ENCODE measurements around the gene ZNF564.
"Not testable (repeated sequence)": the region's sequence is repeated elsewhere in the genome, so short reads cannot be mapped to it uniquely, and the experiment has no call there.

ZNF564 gene

DNA sequence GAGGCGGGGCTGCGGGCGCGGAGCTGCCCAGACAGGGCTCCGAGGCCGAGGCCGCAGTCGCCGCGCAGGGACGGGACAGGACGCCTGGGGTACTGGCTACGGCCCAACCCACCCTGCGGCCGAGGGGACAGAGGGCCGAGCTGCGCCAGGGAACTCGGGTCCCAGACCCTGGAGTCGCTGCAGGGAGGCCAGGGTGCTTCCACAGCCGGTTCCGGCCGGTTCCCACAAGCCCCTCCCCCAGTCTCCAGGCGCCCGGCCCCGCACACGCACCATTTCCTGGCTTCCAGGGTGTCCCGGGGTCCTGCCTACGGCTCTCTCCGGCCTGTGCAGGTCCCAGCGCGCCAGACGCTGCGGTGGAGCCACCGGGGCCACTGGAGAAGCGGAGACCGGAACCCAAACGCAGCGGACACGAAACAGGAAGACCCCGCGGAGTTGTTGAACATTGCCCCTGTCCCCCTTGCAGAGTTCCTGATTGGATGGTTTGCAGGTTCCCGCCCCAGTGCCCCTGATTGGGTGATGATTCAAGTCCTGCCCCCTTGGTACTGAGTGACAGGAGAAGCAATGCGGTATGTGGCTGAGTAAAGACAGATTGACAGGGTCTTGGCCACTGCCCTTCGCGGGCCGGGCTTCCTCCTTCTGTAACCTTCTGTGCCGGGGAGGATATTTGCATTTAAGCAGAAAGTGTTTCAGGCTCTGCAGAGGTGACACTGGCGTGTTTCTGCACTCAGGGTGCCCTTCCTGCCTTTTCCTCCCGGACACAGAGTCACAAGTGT is at the start of gene ZNF564:
ZNF564 (minus strand) TSS at position 423 of the 773 bp plus-strand sequence; CDS start at position 273, 150 bp downstream.
- DNase-seq (ENCODE audit: low spot score) = peak; percentile 98

DNA sequence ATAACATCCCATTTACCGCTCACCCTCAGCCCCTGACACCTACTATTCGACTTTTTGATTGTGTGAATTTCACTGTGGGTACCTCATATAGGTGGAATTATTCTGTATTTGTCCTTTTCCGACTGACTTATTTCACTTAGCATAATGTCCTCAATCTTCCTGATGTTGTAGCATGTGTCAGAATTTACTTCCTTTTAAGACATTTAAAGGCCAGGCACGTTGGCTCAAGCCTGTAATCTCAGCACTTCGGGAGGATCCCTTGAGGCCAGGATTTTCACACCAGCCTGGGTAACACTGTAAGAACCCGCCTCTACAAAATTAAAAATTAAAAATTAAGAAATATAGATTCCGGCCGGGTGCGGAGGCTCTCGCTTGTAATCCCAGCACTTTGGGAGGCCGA is 46.3 kb upstream of the ZNF564 start:
- DNase-seq (ENCODE audit: low spot score) = no peak

DNA sequence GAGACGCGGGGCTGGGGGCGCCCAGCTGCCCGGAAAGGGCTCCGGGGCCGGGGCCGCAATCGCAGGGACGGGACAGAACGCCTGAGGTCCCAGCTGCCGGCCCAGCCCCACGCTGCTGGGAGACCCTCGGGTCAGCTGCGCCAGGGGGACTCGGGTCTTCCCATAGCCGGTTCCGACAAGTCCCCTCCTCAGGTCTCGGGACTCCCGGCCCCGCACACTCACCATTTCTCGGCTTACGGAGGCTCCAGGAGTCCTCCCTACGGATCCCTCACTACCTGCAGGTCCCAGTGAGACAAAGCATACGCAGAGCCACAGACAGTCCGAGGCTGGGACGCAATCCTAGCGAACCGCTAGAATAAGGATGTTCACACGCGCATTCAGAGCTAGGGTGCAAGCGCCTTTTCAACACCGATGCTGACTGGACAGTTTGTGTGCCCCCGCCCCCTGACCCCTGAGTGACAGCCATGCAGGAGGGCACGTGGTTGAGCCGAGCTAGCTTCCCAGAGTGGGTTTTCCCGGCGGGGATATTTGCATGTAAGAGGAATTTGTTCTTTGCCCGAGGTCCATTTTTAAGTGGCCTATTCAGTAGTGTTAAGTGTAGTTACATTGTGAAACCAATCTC is 45.8 kb upstream of the ZNF564 start:
- DNase-seq (ENCODE audit: low spot score) = no peak

- DNase-seq (ENCODE audit: low spot score) = no peak
These were observed 45.2 kb upstream of the ZNF564 start for GRCh38 chr19:12596485-12596884.

- DNase-seq (ENCODE audit: low spot score) = no peak
These were observed 29.8 kb upstream of the ZNF564 start for GRCh38 chr19:12581100-12581499.

DNA sequence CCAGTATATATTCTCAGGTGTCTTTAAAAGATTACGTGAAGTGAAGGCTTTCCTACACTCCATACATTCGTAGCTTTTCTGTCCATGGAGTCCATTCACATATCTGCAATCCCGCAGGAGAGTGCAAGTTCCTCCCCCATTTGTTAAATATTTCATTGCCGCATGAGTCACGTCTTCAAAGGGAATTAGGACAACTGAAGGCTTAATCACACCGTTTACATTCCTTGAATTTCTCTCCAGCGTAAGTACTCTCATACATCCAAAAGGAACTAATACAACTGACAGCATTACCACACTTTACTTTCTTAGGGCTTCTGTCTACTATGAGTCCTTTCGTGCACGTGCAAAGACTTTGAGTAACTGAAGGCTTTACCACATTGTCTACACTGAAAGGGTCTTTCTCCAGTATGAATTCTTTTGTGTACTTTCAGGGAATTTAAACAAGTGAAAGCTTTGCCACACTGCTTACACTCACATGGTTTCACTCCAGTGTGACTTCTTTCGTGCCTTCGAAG is 29.0 kb upstream of the ZNF564 start:
- DNase-seq (ENCODE audit: low spot score) = peak; percentile 23

GRCh38 chr19:12578641-12579040 is 27.4 kb upstream of the ZNF564 start:
- DNase-seq (ENCODE audit: low spot score) = no peak

GRCh38 chr19:12574036-12574435 is 22.8 kb upstream of the ZNF564 start:
- no peak for DNase-seq (ENCODE audit: low spot score)

DNA sequence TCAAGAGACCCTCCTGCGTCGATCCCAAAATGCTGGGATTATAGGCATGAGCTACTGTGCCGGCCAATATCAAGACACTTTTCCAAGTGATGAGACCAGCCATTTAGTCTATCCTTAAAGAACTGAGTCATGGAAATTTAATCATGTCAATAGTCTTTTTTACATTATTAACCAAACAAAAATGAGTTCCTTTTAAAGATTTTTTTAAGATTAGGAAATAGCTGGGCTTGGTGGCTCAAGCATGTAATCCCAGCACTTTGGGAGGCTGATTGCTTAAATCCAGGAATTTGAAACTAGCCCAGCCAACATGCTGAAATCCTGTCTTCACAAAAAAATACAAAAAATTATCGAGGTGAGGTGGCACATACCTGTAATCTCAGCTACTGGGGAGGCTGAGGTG is 16.7 kb upstream of the ZNF564 start:
- DNase-seq (ENCODE audit: low spot score) = no peak

GRCh38 chr19:12566380-12566779 is 15.1 kb upstream of the ZNF564 start:
- not testable (repeated sequence) for DNase-seq (ENCODE audit: low spot score)

DNA sequence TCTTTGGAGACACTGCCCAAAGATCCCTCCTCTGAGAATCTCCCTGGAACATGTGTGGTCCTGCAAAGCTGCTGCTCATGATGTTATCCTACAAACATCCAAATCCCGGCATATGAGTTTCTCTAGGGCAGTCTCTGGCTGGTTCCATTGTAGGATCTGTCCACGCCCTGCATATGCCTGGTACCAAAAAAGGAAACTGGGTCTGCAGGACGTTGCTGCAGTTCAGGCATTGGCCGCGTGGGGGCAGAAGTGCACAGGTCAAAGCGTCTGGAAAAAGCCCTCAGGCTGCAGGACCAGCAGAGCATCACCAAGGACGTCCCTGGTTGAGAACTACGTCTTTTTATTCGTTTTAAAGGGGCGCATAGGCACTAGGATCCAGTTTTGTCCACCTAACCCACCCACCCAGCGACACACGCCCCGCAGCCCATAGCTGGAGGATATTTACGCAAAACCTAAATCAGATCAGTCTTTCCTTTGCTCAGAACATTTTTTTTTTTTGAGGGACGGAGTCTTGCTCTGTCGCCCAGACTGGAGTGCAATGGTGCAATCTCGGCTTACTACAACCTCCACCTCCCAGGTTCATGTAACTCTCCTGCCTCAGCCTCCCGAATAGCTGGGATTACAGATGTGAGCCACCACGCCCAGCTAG is 12.9 kb upstream of the ZNF564 start:
- peak; percentile 95 for DNase-seq (ENCODE audit: low spot score)

DNA sequence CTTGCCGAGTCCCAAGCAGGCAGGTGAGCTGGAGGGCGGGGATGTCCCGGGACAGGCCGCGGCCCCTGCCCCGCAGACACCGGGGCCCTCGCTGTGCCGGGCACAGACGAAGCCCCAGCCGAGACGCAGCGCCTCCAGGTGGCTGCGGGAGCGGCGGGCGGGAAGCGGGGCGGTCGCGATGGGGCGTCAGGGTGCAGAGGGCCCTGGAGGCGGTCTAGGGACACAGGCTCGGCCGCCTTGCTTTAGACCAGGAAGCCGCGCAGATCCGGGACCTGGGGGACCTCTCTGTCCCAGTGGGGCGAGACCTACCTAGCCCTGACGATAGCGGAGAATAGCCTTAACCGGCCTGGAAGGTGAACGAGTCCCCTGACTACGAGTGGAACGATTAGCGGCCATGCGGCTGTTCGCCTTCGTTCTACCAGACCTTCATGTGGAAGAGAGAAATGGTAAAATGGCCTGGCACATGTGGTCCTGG is 4.2 kb upstream of the ZNF564 start:
- no peak for DNase-seq (ENCODE audit: low spot score)

DNA sequence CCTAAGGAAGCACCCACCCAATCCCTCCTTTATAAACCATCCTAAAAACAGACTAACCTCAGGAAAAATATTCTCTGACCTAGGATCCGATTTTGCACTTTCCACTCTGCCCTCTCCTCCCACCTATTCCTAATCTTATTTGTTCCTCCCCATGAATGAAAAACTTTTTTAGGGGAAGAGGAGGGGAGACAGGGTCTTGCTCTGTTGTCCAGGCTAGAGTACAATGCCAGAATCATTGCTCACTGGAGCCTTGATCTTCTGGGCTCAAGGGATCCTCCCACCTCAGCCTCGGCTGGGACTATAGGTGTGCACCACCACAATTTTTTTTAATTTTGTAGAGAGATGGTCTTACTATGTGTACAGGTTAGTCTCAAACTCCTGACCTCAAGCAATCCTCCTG is 4.4 kb downstream of the ZNF564 start:
- no peak for DNase-seq (ENCODE audit: low spot score)

DNA sequence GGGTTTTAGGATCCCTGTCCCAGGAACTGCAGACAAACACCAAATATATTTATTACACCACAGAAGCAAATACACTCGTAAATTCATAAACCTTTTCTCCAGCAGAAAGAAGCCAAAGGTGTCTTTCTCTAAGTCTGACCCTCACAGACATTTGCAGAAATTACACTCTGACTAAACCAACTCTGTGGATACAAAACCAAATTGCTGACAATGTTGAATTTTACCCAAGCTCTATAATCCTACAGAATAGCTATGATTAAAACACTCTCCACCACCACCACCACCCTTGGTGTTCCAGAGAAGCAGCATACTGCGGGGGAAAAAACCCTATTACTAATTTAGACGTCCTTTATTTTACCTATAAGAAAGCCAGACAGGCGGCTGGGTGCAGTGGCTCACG is 5.2 kb downstream of the ZNF564 start:
- DNase-seq (ENCODE audit: low spot score) = no peak

GRCh38 chr19:12545267-12545666 is 6.0 kb downstream of the ZNF564 start:
- DNase-seq (ENCODE audit: low spot score) = no peak

GRCh38 chr19:12544401-12544876 is 6.8 kb downstream of the ZNF564 start:
- no peak for DNase-seq (ENCODE audit: low spot score)

- no peak for DNase-seq (ENCODE audit: low spot score)
These were observed 7.4 kb downstream of the ZNF564 start for GRCh38 chr19:12543855-12544254.

- no peak for DNase-seq (ENCODE audit: low spot score)
These were observed 24.0 kb downstream of the ZNF564 start for GRCh38 chr19:12527034-12527836.

DNA sequence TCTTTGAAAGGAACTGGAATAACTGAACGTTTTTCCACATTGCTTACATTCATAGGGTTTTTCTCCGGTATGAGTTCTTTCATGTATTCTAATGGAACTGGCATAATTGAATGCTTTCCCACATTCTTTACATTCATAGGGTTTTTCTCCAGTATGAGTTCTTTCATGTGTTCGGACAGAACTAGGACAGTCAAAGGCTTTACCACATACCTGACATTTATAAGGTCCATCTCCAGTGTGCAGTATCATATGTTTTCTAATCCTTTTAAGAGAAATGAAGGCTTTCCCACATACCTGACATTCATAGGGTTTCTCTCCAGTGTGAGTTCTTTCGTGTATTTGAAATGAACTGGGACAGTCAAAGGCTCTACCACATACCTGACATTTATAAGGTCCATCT is 24.7 kb downstream of the ZNF564 start:
- DNase-seq (ENCODE audit: low spot score) = no peak

DNA sequence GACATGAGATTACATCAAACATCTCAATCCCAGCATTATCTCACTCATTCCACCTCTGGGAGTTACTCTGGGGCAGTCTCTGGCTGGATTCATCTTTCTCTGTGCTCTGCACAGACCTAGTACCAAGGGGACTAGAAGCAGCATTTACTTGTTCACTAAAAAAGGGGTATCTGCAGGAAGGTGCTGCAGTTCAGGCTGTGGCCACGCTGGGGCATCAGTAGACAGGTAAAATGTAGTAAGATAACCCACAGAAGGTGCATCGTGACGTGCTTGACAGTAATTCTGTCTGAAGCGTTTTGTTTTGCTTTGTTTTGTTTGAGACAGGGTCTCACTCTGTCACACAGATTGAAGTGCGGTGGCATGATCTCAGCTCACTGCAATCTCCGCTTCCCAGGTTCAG is 29.3 kb downstream of the ZNF564 start:
- no peak for DNase-seq (ENCODE audit: low spot score)

GRCh38 chr19:12513531-12514061 is 37.7 kb downstream of the ZNF564 start:
- no peak for DNase-seq (ENCODE audit: low spot score)

DNA sequence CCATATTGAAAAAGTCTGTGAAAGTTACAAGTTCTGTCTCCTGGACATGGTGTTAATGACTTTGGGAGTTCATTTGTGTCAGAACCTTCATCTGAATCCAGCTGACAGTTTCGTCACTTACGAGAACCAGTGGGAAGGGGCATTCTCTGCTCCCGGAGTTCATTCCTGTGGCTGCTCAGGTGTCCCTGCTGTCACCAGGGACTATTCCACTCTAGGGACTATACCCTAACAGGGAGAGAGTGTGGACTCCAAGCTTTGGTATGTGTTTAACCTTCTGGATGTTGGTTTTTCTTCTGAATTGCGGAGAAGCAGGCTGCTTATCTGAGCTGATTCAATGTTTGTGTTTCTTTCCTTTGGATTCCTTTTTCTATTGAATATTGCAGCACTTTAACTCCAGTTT is 54.2 kb downstream of the ZNF564 start:
- no peak for DNase-seq (ENCODE audit: low spot score)
